Stimulated activated CD8-positive, alpha-beta memory T cell treated with anti-CD3 and anti-CD28 coated beads, Interleukin-7, amount 100 ng/mL, for 1 hour (primary cell): ENCODE measurements around the gene CDH18.

Experiments used
- DNase-seq, 2 donors: peaks; one replicate each; pipeline ENCODE4 v3.0.0-alpha.2; 2020; ENCODE audit warnings: low read depth in 2 of 2

CDH18 gene

GRCh38 chr5:19605846-19606407 is 382.1 kb downstream of the CDH18 start:
- DNase-seq = no peak

GRCh38 chr5:19584131-19584530 is 403.9 kb downstream of the CDH18 start:
- DNase-seq = no peak

GRCh38 chr5:19577882-19578281 is 410.1 kb downstream of the CDH18 start:
- DNase-seq = no peak

- DNase-seq = no peak
Measured at GRCh38 chr5:19568004-19568403, 420.0 kb downstream of the CDH18 start.

GRCh38 chr5:19565466-19565865 is 422.5 kb downstream of the CDH18 start:
- DNase-seq = no peak

GRCh38 chr5:19564036-19564435 is 424.0 kb downstream of the CDH18 start:
- no peak for DNase-seq

- no peak for DNase-seq
Measured at GRCh38 chr5:19555876-19556275, 432.1 kb downstream of the CDH18 start.

- DNase-seq = no peak
Measured at GRCh38 chr5:19555436-19555835, 432.6 kb downstream of the CDH18 start.

- DNase-seq = no peak
Measured at GRCh38 chr5:19554524-19554923, 433.5 kb downstream of the CDH18 start.

- no peak for DNase-seq
Measured at GRCh38 chr5:19547640-19548039, 440.4 kb downstream of the CDH18 start.

GRCh38 chr5:19546521-19546920 is 441.5 kb downstream of the CDH18 start:
- no peak for DNase-seq

GRCh38 chr5:19538607-19539006 is 449.4 kb downstream of the CDH18 start:
- DNase-seq = no peak

- no peak for DNase-seq
Measured at GRCh38 chr5:19536387-19536786, 451.6 kb downstream of the CDH18 start.

GRCh38 chr5:19534751-19535150 is 453.2 kb downstream of the CDH18 start:
- DNase-seq = no peak

- DNase-seq = no peak
Measured at GRCh38 chr5:19532936-19533335, 455.1 kb downstream of the CDH18 start.

GRCh38 chr5:19531374-19531952 is 456.5 kb downstream of the CDH18 start:
- DNase-seq = no peak

GRCh38 chr5:19519448-19519847 is 468.6 kb downstream of the CDH18 start:
- DNase-seq = no peak

- DNase-seq = no peak
Measured at GRCh38 chr5:19498852-19499251, 489.1 kb downstream of the CDH18 start.

- DNase-seq = no peak
Measured at GRCh38 chr5:19497229-19497815, 490.7 kb downstream of the CDH18 start.

- no peak for DNase-seq
Measured at GRCh38 chr5:19496056-19496455, 491.9 kb downstream of the CDH18 start.

GRCh38 chr5:19492861-19493260 is 495.1 kb downstream of the CDH18 start:
- DNase-seq = no peak

GRCh38 chr5:19488786-19489185 is 499.2 kb downstream of the CDH18 start:
- no peak for DNase-seq

- no peak for DNase-seq
Measured at GRCh38 chr5:19487480-19487879, 500.5 kb downstream of the CDH18 start.

GRCh38 chr5:19479562-19479961 is 508.4 kb downstream of the CDH18 start:
- no peak for DNase-seq
